ENCODE measurements around the gene LMX1B.

LMX1B gene

GRCh38 chr9:126604059-126605055 is 9.4 kb upstream of the LMX1B start:
- no peak for DNase-seq (ENCODE audit: low read depth, low spot score)

- no peak for DNase-seq (ENCODE audit: low read depth, low spot score)
These were observed 7.8 kb upstream of the LMX1B start for GRCh38 chr9:126605792-126606482.

- DNase-seq (ENCODE audit: low read depth, low spot score), result no peak
These were observed 7.3 kb upstream of the LMX1B start for GRCh38 chr9:126606483-126606870.

GRCh38 chr9:126607086-126607485 is 6.6 kb upstream of the LMX1B start:
- no peak for DNase-seq (ENCODE audit: low read depth, low spot score)

GRCh38 chr9:126607731-126608130 is 6.0 kb upstream of the LMX1B start:
- DNase-seq (ENCODE audit: low read depth, low spot score), result no peak

- no peak for DNase-seq (ENCODE audit: low read depth, low spot score)
These were observed 5.2 kb upstream of the LMX1B start for GRCh38 chr9:126608551-126608950.

- no peak for DNase-seq (ENCODE audit: low read depth, low spot score)
These were observed 4.5 kb upstream of the LMX1B start for GRCh38 chr9:126609191-126609590.

GRCh38 chr9:126609711-126610388 is 3.9 kb upstream of the LMX1B start:
- DNase-seq (ENCODE audit: low read depth, low spot score), result no peak

GRCh38 chr9:126611193-126611591 is 2.5 kb upstream of the LMX1B start:
- DNase-seq (ENCODE audit: low read depth, low spot score), result no peak

- peak; percentile 30 for DNase-seq (ENCODE audit: low read depth, low spot score)
These were observed 2.0 kb upstream of the LMX1B start for GRCh38 chr9:126611592-126612325.

- no peak for DNase-seq (ENCODE audit: low read depth, low spot score)
These were observed 1.4 kb upstream of the LMX1B start for GRCh38 chr9:126612326-126612812.

GRCh38 chr9:126612813-126613641 is 701 bp upstream of the LMX1B start:
- no peak for DNase-seq (ENCODE audit: low read depth, low spot score)

- no peak for DNase-seq (ENCODE audit: low read depth, low spot score)
These were observed 343 bp downstream of the LMX1B start for GRCh38 chr9:126614088-126614454.

GRCh38 chr9:126614455-126615244 is 922 bp downstream of the LMX1B start:
- DNase-seq (ENCODE audit: low read depth, low spot score), result no peak

- no peak for DNase-seq (ENCODE audit: low read depth, low spot score)
These were observed 1.6 kb downstream of the LMX1B start for GRCh38 chr9:126615245-126615790.

- DNase-seq (ENCODE audit: low read depth, low spot score), result no peak
These were observed 2.2 kb downstream of the LMX1B start for GRCh38 chr9:126615791-126616447.

GRCh38 chr9:126616521-126616976 is 2.8 kb downstream of the LMX1B start:
- no peak for DNase-seq (ENCODE audit: low read depth, low spot score)

- DNase-seq (ENCODE audit: low read depth, low spot score), result no peak
These were observed 3.5 kb downstream of the LMX1B start for GRCh38 chr9:126617003-126617822.
